ENCODE measurements around the gene GOLT1A. TPM values are rescaled to one million over a fixed set of nuclear protein-coding genes. Genes with fewer than 3 reads are reported as not detected.

The GOLT1A gene
- total and polyA plus RNA-seq, 5 experiments from 2014 or later: 0.32 to 0.88 (median 0.79) TPM; not detected in 2

- DNase-seq (no peak), ATAC-seq (no peak)
- no peaks in the 10 kb centered on the region for H3K36me3 Mint-ChIP-seq
- no peak overlapping the region for H3K4me3 Mint-ChIP-seq
- H3K27me3 Mint-ChIP-seq: peaks cover 19 to 33% (median 20%) of the 10 kb centered on the region in 5 donors
- peaks cover 21 to 36% (median 26%) of the 10 kb centered on the region in 4 donors for H3K4me1 Mint-ChIP-seq
- H3K27ac Mint-ChIP-seq: no peak overlapping the region
- H3K9me3 Mint-ChIP-seq: no peaks in the 10 kb centered on the region
- POLR2A ChIA-PET: interaction anchor here (0.6 kb wide), 1 partner anchor 194 kb away, joined by 3 read pairs; no protein-coding TSS in a partner anchor
These were observed 21.0 kb downstream of the GOLT1A start for GRCh38 chr1:204192589-204193352.

GRCh38 chr1:204192046-204192445 lies 21.7 kb downstream of the GOLT1A start:
- peaks cover 0 to 2% (median 0%) of the 10 kb centered on the region in 3 donors for H3K36me3 Mint-ChIP-seq
- peaks cover 21 to 36% (median 26%) of the 10 kb centered on the region in 4 donors for H3K4me1 Mint-ChIP-seq
- POLR2A ChIA-PET: interaction anchor here (0.6 kb wide), 1 partner anchor 195 kb away, joined by 3 read pairs; no protein-coding TSS in a partner anchor
- H3K27me3 Mint-ChIP-seq: peaks cover 24 to 39% (median 27%) of the 10 kb centered on the region in 5 donors
- H3K9me3 Mint-ChIP-seq: no peaks in the 10 kb centered on the region
- H3K4me3 Mint-ChIP-seq: no peak overlapping the region
- no peak overlapping the region for H3K27ac Mint-ChIP-seq
- ATAC-seq: no peak
- no peak for DNase-seq

GRCh38 chr1:204191456-204191855 lies 22.3 kb downstream of the GOLT1A start:
- DNase-seq (no peak), ATAC-seq (no peak)
- Mint-ChIP-seq H3K27ac (peak overlapping the region in 1 of 10 donors; percentile 68), H3K36me3 (peaks cover 0 to 4% (median 0%) of the 10 kb centered on the region in 3 donors), H3K27me3 (peaks cover 27 to 42% (median 33%) of the 10 kb centered on the region in 5 donors), H3K9me3 (no peaks in the 10 kb centered on the region), H3K4me1 (peaks cover 20 to 36% (median 26%) of the 10 kb centered on the region in 4 donors), H3K4me3 (peak overlapping the region in 1 of 10 donors; percentile 55)
- POLR2A ChIA-PET: no interaction called here

GRCh38 chr1:204190212-204191211 lies 23.3 kb downstream of the GOLT1A start:
- H3K27ac Mint-ChIP-seq: peak overlapping the region in 5 of 10 donors; percentile 11 to 47 (median 22)
- H3K9me3 Mint-ChIP-seq: no peaks in the 10 kb centered on the region
- POLR2A ChIA-PET: interaction anchor here (0.6 kb wide), 1 partner anchor 20 kb away, joined by 3 read pairs; no protein-coding TSS in a partner anchor
- DNase-seq (peak in 8 of 10 donors; percentile 17 to 39 (median 26)), ATAC-seq (peak; percentile 73 to 78)
- peaks cover 0 to 4% (median 0%) of the 10 kb centered on the region in 3 donors for H3K36me3 Mint-ChIP-seq
- peaks cover 20 to 34% (median 26%) of the 10 kb centered on the region in 4 donors for H3K4me1 Mint-ChIP-seq
- peaks cover 27 to 45% (median 33%) of the 10 kb centered on the region in 5 donors for H3K27me3 Mint-ChIP-seq
- peak overlapping the region; percentile 29 to 66 (median 56) for H3K4me3 Mint-ChIP-seq

- Mint-ChIP-seq H3K27me3 (peaks cover 27 to 51% (median 34%) of the 10 kb centered on the region in 5 donors), H3K4me3 (peak overlapping the region in 8 of 10 donors; percentile 1 to 55 (median 22)), H3K36me3 (peaks cover 0 to 4% (median 0%) of the 10 kb centered on the region in 3 donors), H3K4me1 (peaks cover 7 to 20% (median 16%) of the 10 kb centered on the region in 4 donors), H3K27ac (no peak overlapping the region), H3K9me3 (no peaks in the 10 kb centered on the region)
- ATAC-seq (peak in 1 of 2 donors; percentile 54), DNase-seq (no peak)
- POLR2A ChIA-PET: no interaction called here
These were observed 24.7 kb downstream of the GOLT1A start for GRCh38 chr1:204188959-204189639.

- Mint-ChIP-seq H3K36me3 (peaks cover 0 to 4% (median 0%) of the 10 kb centered on the region in 3 donors), H3K27me3 (peaks cover 25 to 49% (median 33%) of the 10 kb centered on the region in 5 donors), H3K9me3 (no peaks in the 10 kb centered on the region), H3K4me3 (no peak overlapping the region), H3K27ac (no peak overlapping the region), H3K4me1 (peaks cover 6 to 20% (median 14%) of the 10 kb centered on the region in 4 donors)
- POLR2A ChIA-PET: no interaction called here
- no peak for DNase-seq
- no peak for ATAC-seq
These were observed 27.2 kb downstream of the GOLT1A start for GRCh38 chr1:204186597-204186996.

- Mint-ChIP-seq H3K9me3 (peaks cover 0 to 20% (median 0%) of the 10 kb centered on the region in 9 donors), H3K4me3 (no peak overlapping the region), H3K27me3 (peaks cover 0 to 11% (median 2%) of the 10 kb centered on the region in 5 donors), H3K4me1 (no peaks in the 10 kb centered on the region), H3K36me3 (peaks cover 0 to 3% (median 0%) of the 10 kb centered on the region in 3 donors), H3K27ac (no peak overlapping the region)
- no peak for DNase-seq
- POLR2A ChIA-PET: no interaction called here
- no peak for ATAC-seq
These were observed 32.7 kb downstream of the GOLT1A start for GRCh38 chr1:204181116-204181515.

GRCh38 chr1:204180133-204180532 lies 33.7 kb downstream of the GOLT1A start:
- Mint-ChIP-seq H3K36me3 (peaks cover 0 to 3% (median 0%) of the 10 kb centered on the region in 3 donors), H3K9me3 (peaks cover 0 to 20% (median 0%) of the 10 kb centered on the region in 9 donors), H3K27me3 (peaks cover 0 to 7% (median 2%) of the 10 kb centered on the region in 5 donors), H3K4me1 (no peaks in the 10 kb centered on the region), H3K27ac (no peak overlapping the region), H3K4me3 (no peak overlapping the region)
- DNase-seq: no peak
- POLR2A ChIA-PET: no interaction called here
- no peak for ATAC-seq

GRCh38 chr1:204178487-204179281 lies 35.1 kb downstream of the GOLT1A start:
- H3K36me3 Mint-ChIP-seq: peaks cover 0 to 3% (median 1%) of the 10 kb centered on the region in 3 donors

GRCh38 chr1:204177133-204177532 lies 36.7 kb downstream of the GOLT1A start:
- ATAC-seq (no peak), DNase-seq (no peak)
- Mint-ChIP-seq H3K4me3 (no peak overlapping the region), H3K9me3 (peaks cover 0 to 39% (median 5%) of the 10 kb centered on the region in 9 donors), H3K27ac (no peak overlapping the region), H3K27me3 (peaks cover 0 to 4% (median 3%) of the 10 kb centered on the region in 5 donors), H3K36me3 (peaks cover 0 to 10% (median 6%) of the 10 kb centered on the region in 3 donors), H3K4me1 (no peaks in the 10 kb centered on the region)
- POLR2A ChIA-PET: no interaction called here

More at GRCh38 chr1:204178487-204179281, 35.1 kb downstream of the GOLT1A start:
- Mint-ChIP-seq H3K9me3 (peaks cover 0 to 24% (median 1%) of the 10 kb centered on the region in 9 donors), H3K27ac (no peak overlapping the region), H3K4me3 (no peak overlapping the region), H3K27me3 (peaks cover 0 to 5% (median under 1%) of the 10 kb centered on the region in 5 donors), H3K4me1 (no peaks in the 10 kb centered on the region)
- no peak for ATAC-seq
- DNase-seq: no peak
- POLR2A ChIA-PET: interaction anchor here (0.6 kb wide), 1 partner anchor 58 kb away, joined by 4 read pairs; no protein-coding TSS in a partner anchor

- Mint-ChIP-seq H3K36me3 (peaks cover 0 to 15% (median 11%) of the 10 kb centered on the region in 3 donors), H3K27me3 (peaks cover 0 to 4% (median 3%) of the 10 kb centered on the region in 5 donors), H3K27ac (no peak overlapping the region), H3K4me3 (no peak overlapping the region), H3K9me3 (peaks cover 0 to 50% (median 11%) of the 10 kb centered on the region in 9 donors), H3K4me1 (no peaks in the 10 kb centered on the region)
- DNase-seq: no peak
- POLR2A ChIA-PET: no interaction called here
- no peak for ATAC-seq
These were observed 37.7 kb downstream of the GOLT1A start for GRCh38 chr1:204176049-204176448.
